ENCODE data around the gene NTPCR.

The NTPCR gene

DNA sequence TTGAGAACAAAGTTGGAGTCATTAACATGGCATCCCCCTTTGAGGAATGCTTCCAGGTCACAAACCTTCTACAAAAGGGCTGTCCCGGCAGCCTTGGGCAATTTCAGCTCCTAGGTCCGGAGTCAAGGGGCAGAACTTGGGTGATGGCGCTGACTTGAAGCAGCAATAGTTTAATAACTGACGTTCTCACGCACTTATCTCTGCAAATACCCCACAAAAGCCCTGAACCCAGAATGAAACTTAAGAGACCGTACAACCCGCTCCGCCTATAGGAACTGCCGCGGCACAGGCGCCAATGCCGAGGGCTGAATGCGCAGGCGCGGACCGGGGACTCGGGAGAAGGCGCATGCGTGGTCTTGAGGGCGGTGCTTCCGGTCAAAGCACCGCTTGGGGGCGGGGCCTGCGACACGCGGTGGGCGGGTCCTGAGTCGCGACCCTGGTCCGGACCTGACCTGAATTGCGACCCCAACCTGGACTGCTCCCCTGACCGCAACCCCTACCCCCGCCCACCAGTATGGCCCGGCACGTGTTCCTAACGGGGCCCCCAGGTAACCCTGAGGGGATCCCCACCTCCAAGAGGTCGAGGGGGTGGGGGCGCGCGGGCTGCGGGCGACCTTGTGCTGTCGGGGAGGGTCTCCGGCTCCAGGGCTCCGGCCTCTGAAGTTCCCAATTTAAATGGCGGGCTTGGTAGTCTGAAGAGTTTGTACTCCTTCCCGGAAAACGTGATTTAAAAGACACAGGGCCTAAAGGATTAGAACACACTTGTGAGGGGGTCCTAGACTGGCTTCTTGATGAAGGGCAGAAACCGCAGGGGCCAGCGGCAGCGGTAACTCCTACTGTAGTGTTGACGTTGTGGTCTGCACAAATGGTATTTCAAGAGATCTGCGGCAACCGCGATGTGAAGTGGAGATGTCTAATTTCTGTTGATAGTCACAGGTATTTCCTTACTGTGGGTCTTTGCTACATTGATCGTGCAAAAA lies at the start of gene NTPCR (continued):
- TF ChIP-seq ZNF768 (tag by site-specific recombination; IDR thresholded peaks at IDR 0.05): no peak
- TF ChIP-seq GLI4 (tag by site-specific recombination; IDR thresholded peaks at IDR 0.05): no peak
- TF ChIP-seq ZBTB1 (tag by site-specific recombination; IDR thresholded peaks at IDR 0.05): no peak
- TF ChIP-seq ZNF548 (tag by site-specific recombination; IDR thresholded peaks at IDR 0.05): no peak
- TF ChIP-seq ZNF302 (tag by site-specific recombination; IDR thresholded peaks at IDR 0.05; ENCODE audit: low read depth): no peak
- TF ChIP-seq ZNF311 (tag by site-specific recombination; IDR thresholded peaks at IDR 0.05; ENCODE audit: borderline replicate concordance): no peak
- 0 out of 2 replicates have a peak, but pooled peaks have one; percentile 27 for TF ChIP-seq ZNF184 (tag by site-specific recombination; IDR thresholded peaks at IDR 0.05)
- TF ChIP-seq, protein P1, sequence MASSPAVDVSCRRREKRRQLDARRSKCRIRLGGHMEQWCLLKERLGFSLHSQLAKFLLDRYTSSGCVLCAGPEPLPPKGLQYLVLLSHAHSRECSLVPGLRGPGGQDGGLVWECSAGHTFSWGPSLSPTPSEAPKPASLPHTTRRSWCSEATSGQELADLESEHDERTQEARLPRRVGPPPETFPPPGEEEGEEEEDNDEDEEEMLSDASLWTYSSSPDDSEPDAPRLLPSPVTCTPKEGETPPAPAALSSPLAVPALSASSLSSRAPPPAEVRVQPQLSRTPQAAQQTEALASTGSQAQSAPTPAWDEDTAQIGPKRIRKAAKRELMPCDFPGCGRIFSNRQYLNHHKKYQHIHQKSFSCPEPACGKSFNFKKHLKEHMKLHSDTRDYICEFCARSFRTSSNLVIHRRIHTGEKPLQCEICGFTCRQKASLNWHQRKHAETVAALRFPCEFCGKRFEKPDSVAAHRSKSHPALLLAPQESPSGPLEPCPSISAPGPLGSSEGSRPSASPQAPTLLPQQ (tag by site-specific recombination; IDR thresholded peaks at IDR 0.05): no peak
- peak; percentile 54 for TF ChIP-seq ZBTB48 (tag by site-specific recombination; IDR thresholded peaks at IDR 0.05)
- TF ChIP-seq KLF8 (tag by site-specific recombination; IDR thresholded peaks at IDR 0.05): peak; percentile 58
- TF ChIP-seq ZNF510 (tag by site-specific recombination; IDR thresholded peaks at IDR 0.05; ENCODE audit: insufficient replicate concordance): no peak
- TF ChIP-seq MYNN (tag by site-specific recombination; IDR thresholded peaks at IDR 0.05; ENCODE audit: borderline replicate concordance): no peak; the same call in 1 of the 2 replicates
- TF ChIP-seq ZNF785 (tag by site-specific recombination; IDR thresholded peaks at IDR 0.05): no peak
- TF ChIP-seq ZNF223 (tag by site-specific recombination; IDR thresholded peaks at IDR 0.05): no peak
- no peak for TF ChIP-seq ZNF560 (tag by site-specific recombination; IDR thresholded peaks at IDR 0.05; ENCODE audit: borderline replicate concordance)
- TF ChIP-seq YY2 (tag by site-specific recombination; IDR thresholded peaks at IDR 0.05): peak; percentile 66; the same call in 1 of the 2 replicates
- no peak for TF ChIP-seq ZIC2 (tag by site-specific recombination; IDR thresholded peaks at IDR 0.05)
- no peak for TF ChIP-seq ZNF544 (tag by site-specific recombination; IDR thresholded peaks at IDR 0.05)
- TF ChIP-seq, protein P2, sequence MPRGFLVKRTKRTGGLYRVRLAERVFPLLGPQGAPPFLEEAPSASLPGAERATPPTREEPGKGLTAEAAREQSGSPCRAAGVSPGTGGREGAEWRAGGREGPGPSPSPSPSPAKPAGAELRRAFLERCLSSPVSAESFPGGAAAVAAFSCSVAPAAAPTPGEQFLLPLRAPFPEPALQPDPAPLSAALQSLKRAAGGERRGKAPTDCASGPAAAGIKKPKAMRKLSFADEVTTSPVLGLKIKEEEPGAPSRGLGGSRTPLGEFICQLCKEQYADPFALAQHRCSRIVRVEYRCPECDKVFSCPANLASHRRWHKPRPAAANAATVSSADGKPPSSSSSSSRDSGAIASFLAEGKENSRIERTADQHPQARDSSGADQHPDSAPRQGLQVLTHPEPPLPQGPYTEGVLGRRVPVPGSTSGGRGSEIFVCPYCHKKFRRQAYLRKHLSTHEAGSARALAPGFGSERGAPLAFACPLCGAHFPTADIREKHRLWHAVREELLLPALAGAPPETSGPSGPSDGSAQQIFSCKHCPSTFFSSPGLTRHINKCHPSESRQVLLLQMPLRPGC (tag by site-specific recombination; IDR thresholded peaks at IDR 0.05): no peak
- TF ChIP-seq KLF9 (tag by site-specific recombination; IDR thresholded peaks at IDR 0.05; ENCODE audit: low read depth): peak; percentile 95
- no peak for TF ChIP-seq ZNF132 (tag by site-specific recombination; IDR thresholded peaks at IDR 0.05; ENCODE audit: borderline replicate concordance)
- TF ChIP-seq ZNF837 (tag by site-specific recombination; IDR thresholded peaks at IDR 0.05): no peak
- TF ChIP-seq ZNF23 (tag by site-specific recombination; IDR thresholded peaks at IDR 0.05; ENCODE audit: borderline replicate concordance): no peak
- TF ChIP-seq EGR2 (tag by site-specific recombination; IDR thresholded peaks at IDR 0.05; ENCODE audit: low read depth): peak; percentile 56
- no peak for TF ChIP-seq ZNF48 (tag by site-specific recombination; IDR thresholded peaks at IDR 0.05)
- TF ChIP-seq ZNF623 (tag by site-specific recombination; IDR thresholded peaks at IDR 0.05): no peak
- TF ChIP-seq, protein P3, sequence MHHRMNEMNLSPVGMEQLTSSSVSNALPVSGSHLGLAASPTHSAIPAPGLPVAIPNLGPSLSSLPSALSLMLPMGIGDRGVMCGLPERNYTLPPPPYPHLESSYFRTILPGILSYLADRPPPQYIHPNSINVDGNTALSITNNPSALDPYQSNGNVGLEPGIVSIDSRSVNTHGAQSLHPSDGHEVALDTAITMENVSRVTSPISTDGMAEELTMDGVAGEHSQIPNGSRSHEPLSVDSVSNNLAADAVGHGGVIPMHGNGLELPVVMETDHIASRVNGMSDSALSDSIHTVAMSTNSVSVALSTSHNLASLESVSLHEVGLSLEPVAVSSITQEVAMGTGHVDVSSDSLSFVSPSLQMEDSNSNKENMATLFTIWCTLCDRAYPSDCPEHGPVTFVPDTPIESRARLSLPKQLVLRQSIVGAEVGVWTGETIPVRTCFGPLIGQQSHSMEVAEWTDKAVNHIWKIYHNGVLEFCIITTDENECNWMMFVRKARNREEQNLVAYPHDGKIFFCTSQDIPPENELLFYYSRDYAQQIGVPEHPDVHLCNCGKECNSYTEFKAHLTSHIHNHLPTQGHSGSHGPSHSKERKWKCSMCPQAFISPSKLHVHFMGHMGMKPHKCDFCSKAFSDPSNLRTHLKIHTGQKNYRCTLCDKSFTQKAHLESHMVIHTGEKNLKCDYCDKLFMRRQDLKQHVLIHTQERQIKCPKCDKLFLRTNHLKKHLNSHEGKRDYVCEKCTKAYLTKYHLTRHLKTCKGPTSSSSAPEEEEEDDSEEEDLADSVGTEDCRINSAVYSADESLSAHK (tag by site-specific recombination; IDR thresholded peaks at IDR 0.05): no peak
- TF ChIP-seq, protein P4, sequence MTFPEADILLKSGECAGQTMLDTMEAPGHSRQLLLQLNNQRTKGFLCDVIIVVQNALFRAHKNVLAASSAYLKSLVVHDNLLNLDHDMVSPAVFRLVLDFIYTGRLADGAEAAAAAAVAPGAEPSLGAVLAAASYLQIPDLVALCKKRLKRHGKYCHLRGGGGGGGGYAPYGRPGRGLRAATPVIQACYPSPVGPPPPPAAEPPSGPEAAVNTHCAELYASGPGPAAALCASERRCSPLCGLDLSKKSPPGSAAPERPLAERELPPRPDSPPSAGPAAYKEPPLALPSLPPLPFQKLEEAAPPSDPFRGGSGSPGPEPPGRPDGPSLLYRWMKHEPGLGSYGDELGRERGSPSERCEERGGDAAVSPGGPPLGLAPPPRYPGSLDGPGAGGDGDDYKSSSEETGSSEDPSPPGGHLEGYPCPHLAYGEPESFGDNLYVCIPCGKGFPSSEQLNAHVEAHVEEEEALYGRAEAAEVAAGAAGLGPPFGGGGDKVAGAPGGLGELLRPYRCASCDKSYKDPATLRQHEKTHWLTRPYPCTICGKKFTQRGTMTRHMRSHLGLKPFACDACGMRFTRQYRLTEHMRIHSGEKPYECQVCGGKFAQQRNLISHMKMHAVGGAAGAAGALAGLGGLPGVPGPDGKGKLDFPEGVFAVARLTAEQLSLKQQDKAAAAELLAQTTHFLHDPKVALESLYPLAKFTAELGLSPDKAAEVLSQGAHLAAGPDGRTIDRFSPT (tag by site-specific recombination; IDR thresholded peaks at IDR 0.05): no peak
- TF ChIP-seq, protein P5, sequence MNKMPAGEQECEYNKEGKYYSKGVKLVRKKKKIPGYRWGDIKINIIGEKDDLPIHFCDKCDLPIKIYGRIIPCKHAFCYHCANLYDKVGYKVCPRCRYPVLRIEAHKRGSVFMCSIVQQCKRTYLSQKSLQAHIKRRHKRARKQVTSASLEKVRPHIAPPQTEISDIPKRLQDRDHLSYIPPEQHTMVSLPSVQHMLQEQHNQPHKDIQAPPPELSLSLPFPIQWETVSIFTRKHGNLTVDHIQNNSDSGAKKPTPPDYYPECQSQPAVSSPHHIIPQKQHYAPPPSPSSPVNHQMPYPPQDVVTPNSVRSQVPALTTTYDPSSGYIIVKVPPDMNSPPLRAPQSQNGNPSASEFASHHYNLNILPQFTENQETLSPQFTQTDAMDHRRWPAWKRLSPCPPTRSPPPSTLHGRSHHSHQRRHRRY (tag by site-specific recombination; IDR thresholded peaks at IDR 0.05): no peak

All from HEK293 (cell line).